ENCODE measurements around the gene HHAT.
"Not testable (repeated sequence)": the region's sequence is repeated elsewhere in the genome, so short reads cannot be mapped to it uniquely, and the experiment has no call there.

HHAT gene

DNA sequence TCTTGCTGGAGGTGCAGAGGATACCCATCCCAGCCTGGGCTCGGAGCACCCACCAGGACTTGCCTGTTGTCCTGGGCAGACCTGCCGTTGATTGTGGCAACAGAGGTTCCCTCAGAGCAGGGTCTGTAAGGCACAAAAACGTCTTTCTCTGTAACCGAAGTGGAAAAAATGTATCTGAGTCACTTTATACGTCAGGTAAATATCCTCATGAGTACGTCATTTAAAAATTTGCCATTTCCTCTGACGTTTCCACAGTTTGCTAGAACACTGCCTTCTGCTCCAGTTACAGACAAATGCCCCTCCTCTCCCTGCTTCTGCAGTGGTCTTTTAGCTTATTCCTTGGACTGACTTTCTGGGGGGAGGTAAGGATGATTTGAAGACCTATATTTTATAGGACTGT, 326.8 kb downstream of the HHAT start:
- no peak for DNase-seq

- DNase-seq, result no peak
Measured at GRCh38 chr1:210657806-210658205, 329.1 kb downstream of the HHAT start.

DNA sequence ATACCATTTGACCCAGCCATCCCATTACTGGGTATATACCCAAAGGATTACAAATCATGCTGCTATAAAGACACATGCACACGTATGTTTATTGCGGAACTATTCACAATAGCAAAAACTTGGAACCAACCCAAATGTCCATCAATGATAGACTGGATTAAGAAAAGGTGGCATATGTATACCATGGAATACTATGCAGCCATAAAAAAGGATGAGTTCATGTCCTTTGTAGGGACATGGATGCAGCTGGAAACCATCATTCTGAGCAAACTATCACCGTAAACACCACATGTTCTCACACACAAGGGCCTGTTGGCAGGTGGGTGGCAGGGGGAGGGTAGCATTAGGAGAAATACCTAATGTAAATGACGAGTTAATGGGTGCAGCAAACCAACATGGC, 332.8 kb downstream of the HHAT start:
- not testable (repeated sequence) for DNase-seq

- no peak for DNase-seq
Measured at GRCh38 chr1:210662291-210663050, 333.8 kb downstream of the HHAT start.

DNA sequence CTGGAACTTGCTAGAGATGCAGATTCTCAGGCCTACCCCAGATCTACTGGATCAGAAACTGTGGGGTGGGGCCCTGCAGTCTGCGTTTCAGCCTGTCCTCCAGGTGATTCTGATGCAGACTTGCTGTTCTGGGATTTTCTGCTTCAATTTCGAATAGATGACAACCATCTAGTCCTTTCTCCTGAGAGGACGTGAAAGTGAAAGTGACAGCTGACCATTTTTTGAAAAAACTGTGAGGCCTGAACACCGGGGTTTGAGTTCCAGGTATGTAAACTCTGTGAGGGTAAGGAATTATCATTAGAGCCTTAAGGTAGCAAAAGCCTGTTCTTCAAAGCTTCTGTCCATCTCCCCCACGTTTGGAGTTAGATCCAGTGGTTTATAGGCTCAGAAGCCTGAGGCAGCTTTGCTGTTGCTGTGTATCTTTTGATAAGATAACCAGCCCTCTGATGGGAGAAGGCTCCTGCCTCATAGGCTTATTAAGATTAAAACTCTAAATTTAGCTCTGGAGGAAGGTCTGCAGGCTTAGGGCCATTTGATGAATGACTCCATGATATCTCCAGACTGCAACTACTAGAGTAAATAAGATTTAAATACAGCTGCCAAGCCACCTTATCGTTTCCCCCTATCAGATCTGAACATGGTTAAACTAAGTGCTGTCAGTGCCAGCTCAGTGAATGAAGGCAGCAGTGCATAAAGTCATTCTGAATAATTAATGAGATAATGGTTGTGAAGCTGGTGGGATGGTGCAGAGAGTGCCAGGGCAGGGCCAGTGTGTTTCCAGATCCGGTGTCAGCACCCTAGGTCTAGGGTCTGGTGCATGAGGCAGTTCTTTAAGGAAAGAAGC, 335.2 kb downstream of the HHAT start:
- peak; percentile 61 for DNase-seq

- no peak for DNase-seq
Measured at GRCh38 chr1:210669951-210670350, 341.2 kb downstream of the HHAT start.

- DNase-seq, result no peak
Measured at GRCh38 chr1:210674151-210674550, 345.4 kb downstream of the HHAT start.

DNA sequence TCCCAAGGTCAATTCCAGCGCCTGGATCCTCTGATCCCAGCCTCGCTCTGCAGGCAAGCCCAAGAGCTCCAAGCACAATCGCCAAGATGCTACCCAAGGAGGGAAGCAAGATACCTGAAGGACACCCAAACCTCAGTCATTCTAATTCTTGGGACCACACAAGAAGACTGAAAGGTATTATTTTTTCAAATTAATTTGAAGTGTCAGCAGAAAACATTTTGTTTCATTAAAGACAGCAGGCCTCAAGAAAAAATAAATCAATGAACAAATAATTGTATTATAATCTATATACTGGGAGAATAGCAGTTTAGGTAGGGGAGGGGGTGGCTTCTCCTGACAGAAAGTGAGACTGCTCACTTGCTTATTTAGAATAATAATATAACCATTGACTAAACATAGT, 347.8 kb downstream of the HHAT start:
- DNase-seq, result no peak

- no peak for DNase-seq
Measured at GRCh38 chr1:210677533-210677932, 348.8 kb downstream of the HHAT start.

DNA sequence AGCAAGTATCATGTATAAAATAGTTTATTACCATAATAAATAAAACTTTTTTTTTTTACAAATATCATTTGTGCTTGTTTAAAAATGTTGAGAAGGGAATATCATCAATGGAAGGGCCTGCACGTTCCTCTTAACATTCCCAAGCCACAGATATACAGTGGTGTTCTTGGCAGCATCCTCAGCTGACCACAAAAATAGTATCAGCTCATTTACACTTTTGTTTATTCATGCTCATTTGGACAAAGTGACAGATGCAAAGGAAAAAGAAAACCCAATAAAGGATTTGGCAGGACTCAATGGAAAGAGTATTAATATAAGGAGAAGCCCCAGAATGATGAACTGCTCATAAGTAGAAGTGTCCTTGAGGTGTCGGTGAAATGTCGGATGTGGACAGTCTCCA, 349.6 kb downstream of the HHAT start:
- no peak for DNase-seq

DNA sequence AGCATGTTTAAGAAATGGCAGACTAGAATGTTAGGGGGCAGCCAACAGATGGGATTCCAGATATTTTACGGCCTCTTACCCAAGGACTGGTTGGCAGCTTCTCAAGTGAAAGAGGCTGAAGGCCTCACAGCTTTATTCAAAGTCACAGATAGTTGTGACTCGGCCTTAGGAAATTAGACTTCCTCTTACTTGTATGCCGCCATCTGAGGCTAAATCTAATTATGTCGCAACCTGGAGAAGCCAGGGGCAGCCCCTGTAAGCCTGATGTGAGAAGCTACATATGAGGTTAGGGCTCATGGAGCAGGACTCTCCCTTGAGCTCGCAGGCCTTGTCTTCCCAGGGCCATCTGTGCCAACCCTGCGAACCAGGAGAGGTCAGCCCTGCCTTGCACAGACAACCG, 352.5 kb downstream of the HHAT start:
- peak; percentile 54 for DNase-seq

- DNase-seq, result no peak
Measured at GRCh38 chr1:210683403-210684047, 354.8 kb downstream of the HHAT start.

DNA sequence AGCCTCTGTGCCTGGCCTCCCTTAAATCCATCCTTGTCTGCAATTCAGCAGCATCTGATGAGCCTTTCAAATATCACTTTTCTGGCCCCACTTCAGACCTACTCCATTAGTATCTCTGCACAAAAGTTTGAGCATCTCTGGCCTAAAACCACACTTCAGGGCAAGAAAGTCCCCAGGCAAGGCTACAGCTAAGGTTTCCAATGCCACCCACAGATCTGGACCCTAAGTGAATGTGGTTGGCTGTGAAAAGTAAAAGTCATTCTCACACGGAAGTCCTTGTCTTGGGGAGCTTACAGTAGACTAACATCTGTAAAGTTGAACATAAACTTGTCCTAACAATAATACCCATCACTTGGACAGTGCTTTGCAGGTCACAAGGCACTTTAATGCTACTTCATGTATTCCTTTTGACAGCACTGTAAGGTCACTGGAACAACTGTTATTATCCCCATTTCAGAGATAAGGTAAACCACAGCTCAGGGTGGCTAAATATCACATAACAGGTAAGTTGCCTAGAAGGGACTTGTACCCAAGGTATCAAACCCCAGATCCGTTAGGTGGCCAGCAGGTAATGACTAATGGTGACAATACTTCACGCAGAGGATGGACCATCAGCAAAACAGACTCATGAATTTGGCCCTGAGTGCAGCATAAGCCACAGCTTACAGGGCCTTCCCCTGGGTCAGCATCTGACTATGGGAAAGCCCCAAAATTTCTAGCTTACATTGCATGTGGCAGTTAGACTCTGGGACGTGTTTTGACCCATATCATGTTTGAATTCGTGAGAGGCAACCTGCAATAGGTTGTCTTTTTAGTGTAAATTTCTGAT, 356.0 kb downstream of the HHAT start:
- no peak for DNase-seq

DNA sequence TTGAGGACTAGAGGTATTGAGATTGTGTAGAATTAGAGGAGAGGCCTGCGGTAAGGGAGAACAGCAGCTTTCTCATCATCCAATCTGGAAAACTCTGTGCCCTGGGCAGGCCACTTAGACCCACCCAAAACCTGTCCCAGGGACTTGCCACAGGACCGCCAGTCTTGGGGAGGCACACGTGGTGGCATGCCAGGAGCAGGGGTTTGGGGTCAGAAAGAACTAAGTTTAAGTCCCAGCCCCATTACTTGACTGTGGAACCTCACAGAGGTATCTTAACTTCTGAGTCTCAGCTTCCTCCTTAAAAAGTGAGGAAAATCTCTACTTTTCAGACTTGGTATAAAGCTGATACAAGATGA, 356.6 kb downstream of the HHAT start:
- DNase-seq, result no peak

- peak; percentile 21 for DNase-seq
Measured at GRCh38 chr1:210686841-210687240, 358.1 kb downstream of the HHAT start.

DNA sequence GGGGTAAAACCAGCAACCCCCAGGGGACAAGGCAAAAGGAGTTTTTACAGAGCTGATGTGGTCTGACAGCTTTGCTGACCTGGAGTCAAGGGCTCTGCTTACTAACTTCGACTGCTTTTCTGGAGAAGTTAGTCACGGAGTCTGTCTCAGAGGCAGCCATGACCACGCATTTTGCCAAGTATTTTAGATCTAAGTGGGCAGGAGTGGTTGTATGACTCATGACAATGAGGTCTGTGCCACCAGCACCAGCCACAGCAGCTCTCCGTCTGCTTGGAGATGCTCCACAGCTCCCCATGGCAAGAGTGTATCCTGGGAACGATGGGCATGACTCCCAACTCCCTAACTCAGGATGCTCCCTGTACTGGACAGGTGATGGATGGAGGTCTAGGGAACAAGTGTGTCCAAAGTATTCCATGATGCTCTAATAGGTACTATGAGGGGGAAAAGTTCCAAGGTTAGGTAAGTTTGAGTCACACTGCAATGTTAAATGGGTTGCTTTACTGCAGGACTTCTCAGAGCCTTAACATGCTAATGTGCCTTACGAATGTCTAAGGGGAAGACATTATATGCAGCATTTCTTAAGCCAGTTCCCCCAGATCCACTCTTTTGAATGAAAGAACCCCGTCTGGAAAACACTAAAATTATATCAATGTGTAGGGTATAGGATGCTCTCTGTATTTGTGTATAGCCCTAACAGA, 359.0 kb downstream of the HHAT start:
- DNase-seq, result peak; percentile 36

- peak; percentile 7 for DNase-seq
Measured at GRCh38 chr1:210688512-210689234, 360.0 kb downstream of the HHAT start.

- no peak for DNase-seq
Measured at GRCh38 chr1:210689826-210690225, 361.1 kb downstream of the HHAT start.

DNA sequence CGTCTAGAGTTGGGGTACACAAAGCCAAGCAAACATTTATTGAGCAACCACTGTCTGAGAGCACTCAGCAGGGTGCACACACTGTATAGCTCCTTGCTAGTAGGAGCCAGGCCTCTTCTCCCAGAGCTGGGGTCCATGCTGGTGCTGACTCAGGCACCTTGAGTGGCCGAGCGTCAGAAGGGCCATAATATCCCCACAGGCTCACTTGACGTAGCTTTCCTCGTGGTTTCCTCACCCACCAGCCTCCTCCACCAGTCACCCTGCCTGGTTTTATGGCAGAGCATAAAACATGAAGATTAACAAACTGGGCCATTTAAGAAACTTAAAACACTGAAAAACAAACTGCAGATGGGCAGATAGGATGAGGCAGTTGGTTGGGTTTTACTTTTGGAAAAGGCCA, 361.5 kb downstream of the HHAT start:
- DNase-seq, result no peak

- no peak for DNase-seq
Measured at GRCh38 chr1:210691039-210691610, 362.4 kb downstream of the HHAT start.

DNA sequence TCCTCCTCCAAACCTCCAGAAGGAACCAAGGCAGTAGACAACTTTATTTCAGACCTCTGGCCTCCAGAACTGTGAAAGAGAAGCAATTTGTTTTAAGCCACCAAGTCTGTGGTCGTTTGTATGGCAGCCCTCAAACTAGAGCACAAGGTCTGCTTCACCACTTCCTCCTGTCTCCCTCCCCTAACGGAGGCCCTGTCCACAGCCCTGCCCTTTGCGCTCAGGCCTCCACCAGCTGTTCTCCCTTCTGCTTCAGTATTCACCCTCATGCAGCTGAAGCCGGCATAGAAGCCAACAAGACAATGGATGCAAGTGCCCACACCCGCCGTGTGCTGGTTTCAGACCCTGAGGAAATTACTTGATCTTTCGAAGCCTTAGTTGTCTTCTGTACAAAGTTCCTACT, 364.1 kb downstream of the HHAT start:
- DNase-seq, result peak; percentile 9

Data from OCI-M1 (cell line).